ENCODE measurements around the gene ARHGAP24. TPM values are rescaled to one million over a fixed set of nuclear protein-coding genes. Genes with fewer than 3 reads are reported as not detected.

Gene ARHGAP24
- total and polyA plus RNA-seq, 10 of the 15 experiments (the other 5 are each of a cell fraction or from before 2014, with no cell fraction given): 0.10 to 4.2 (median 0.52) TPM

MicroRNAs encoded within 50 kb of the gene (microRNA counts, 767-probe panel; counts per million panel counts)
- microRNA hsa-miR-4451: 55.3 counts per million

Small RNA genes lying within 50 kb of the gene (microRNA-seq; reads per million reads assigned to microRNA genes)
- not detected for gene MIR4451

Small RNA genes lying within 50 kb of the gene (small RNA-seq; reads per million reads assigned to genes)
- gene MIR4451: 0.20 reads per million
